ENCODE results near the gene MEMO1.

DNA sequence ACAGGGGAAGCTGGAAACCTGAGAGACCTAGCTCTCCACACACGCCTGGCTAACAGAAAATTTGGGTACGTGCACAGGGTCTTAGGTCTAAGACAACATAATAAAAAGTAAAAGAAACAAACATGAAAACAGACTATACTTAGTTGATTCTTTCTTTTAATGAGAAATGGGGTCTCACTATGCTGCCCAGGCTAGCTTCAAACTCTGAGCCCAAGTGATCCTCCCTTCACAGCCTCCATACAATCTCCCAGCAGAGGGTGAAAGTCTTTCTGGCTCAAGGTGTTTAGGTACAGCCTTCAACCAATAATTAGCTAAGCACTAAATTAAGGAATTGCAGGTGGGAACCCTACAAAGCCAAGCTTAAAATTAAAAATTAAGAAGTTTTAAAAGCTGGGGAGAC lies 116.2 kb downstream of the MEMO1 start:
- TF ChIP-seq, protein P1, sequence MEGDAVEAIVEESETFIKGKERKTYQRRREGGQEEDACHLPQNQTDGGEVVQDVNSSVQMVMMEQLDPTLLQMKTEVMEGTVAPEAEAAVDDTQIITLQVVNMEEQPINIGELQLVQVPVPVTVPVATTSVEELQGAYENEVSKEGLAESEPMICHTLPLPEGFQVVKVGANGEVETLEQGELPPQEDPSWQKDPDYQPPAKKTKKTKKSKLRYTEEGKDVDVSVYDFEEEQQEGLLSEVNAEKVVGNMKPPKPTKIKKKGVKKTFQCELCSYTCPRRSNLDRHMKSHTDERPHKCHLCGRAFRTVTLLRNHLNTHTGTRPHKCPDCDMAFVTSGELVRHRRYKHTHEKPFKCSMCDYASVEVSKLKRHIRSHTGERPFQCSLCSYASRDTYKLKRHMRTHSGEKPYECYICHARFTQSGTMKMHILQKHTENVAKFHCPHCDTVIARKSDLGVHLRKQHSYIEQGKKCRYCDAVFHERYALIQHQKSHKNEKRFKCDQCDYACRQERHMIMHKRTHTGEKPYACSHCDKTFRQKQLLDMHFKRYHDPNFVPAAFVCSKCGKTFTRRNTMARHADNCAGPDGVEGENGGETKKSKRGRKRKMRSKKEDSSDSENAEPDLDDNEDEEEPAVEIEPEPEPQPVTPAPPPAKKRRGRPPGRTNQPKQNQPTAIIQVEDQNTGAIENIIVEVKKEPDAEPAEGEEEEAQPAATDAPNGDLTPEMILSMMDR (IDR thresholded peaks at IDR 0.05): no peak
- no peak for TF ChIP-seq POLR2A (IDR thresholded peaks at IDR 0.05)
